Transverse colon (tissue), 3 donors: ENCODE measurements around the gene PTPN1.

Experiments used
- POLR2A ChIP-seq: fragments of 450-650 bp; IDR thresholded peaks from one replicate; pipeline ENCODE4 v1.6.1; 2016; ENCODE audit warnings: antibody characterized with exemption, mild to moderate bottlenecking, moderate library complexity
- TF ChIP-seq, protein P1 (sequence below), 5 experiments: fragments of 200-600 bp in 3 of 5; fragments of 450-650 bp in 2 of 5; sonication (generic) in 3 of 5; IDR thresholded peaks; 1 replicate in 2 of 5; 2 replicates in 3 of 5; pipeline ENCODE4 v1.5.1; 2016 to 2017; ENCODE audit warnings: antibody characterized with exemption in 5 of 5, inconsistent platforms in 3 of 5, mild to moderate bottlenecking in 2 of 5, moderate library complexity in 1 of 5

DNA sequence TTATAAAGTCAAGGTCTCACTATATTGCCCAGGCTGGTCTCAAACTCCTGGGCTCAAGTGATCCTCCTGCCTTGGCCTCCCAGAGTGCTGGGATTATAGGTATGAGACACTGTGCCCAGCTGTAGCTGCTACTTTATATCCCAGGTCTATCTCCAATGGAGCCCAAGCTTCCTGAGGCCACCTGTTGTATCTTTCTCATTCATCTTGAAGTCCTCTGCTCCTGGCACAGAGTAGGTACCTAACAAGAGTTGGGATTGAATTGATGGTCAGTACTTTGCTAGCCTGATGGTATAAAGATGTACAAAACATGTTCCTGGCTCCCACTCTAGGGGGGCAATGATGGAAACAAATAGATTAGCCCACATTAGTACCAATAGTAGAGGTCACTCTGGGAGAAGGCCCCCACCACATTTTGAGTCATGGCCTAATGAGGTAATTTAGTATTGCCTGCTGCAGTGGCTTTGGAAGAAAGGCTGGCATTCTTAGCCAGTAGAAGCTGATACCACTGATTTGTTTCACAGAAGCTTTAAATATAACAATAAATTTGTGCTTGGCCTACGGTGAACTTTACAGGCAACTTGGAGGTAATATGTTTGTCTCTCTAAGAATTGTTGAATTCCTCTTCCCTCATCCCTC is 5.4 kb downstream of the PTPN1 start:
- TF ChIP-seq POLR2A, result no peak
- TF ChIP-seq, protein P1, sequence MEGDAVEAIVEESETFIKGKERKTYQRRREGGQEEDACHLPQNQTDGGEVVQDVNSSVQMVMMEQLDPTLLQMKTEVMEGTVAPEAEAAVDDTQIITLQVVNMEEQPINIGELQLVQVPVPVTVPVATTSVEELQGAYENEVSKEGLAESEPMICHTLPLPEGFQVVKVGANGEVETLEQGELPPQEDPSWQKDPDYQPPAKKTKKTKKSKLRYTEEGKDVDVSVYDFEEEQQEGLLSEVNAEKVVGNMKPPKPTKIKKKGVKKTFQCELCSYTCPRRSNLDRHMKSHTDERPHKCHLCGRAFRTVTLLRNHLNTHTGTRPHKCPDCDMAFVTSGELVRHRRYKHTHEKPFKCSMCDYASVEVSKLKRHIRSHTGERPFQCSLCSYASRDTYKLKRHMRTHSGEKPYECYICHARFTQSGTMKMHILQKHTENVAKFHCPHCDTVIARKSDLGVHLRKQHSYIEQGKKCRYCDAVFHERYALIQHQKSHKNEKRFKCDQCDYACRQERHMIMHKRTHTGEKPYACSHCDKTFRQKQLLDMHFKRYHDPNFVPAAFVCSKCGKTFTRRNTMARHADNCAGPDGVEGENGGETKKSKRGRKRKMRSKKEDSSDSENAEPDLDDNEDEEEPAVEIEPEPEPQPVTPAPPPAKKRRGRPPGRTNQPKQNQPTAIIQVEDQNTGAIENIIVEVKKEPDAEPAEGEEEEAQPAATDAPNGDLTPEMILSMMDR (IDR thresholded peaks at IDR 0.05), result no peak
